ENCODE data around the gene TLR6. TPM values are rescaled to one million over a fixed set of nuclear protein-coding genes. Genes with fewer than 3 reads are reported as not detected.

The TLR6 gene
- total RNA-seq, 1 experiment from 2014 or later: not detected

- no peak overlapping the region for H3K27ac Mint-ChIP-seq (ENCODE audit: unreplicated experiment)
Measured at GRCh38 chr4:38783109-38783460, 73.5 kb downstream of the TLR6 start.

GRCh38 chr4:38782452-38783108, 74.0 kb downstream of the TLR6 start, which contains the start of gene TLR10:
TLR10 (minus strand) TSS chr4:38782990; CDS start chr4:38775590, 7,400 bp downstream.
- H3K4me1 ChIP-seq: peaks cover 7% of the 10 kb centered on the region
- Mint-ChIP-seq H3K4me1 (ENCODE audit: low read depth, unreplicated experiment) (peaks cover under 1% of the 10 kb centered on the region), H3K4me3 (ENCODE audit: unreplicated experiment) (no peak within 1 kb of the TSS), H3K9me3 (ENCODE audit: unreplicated experiment) (no peaks in the 10 kb centered on the region), H3K36me3 (ENCODE audit: insufficient read depth, unreplicated experiment) (no peaks in the 10 kb centered on the region), H3K27me3 (ENCODE audit: insufficient read depth, unreplicated experiment) (peaks cover 2% of the 10 kb centered on the region), H3K27ac (ENCODE audit: unreplicated experiment) (no peak within 1 kb of the TSS)
- POLR2A ChIA-PET: no interaction called here
- DNase-seq: peak in 1 of 2 experiments; percentile 59
- no peak within 1 kb of the TSS for H3K4me3 ChIP-seq (ENCODE audit: low read depth, low read length)
- no peaks in the 10 kb centered on the region for H3K9me3 ChIP-seq
- CTCF ChIA-PET: interaction anchor here (0.5 to 2.2 kb wide), 7 partner anchors 21 to 713 kb away, joined by 4 to 42 read pairs (median 6); no protein-coding TSS in a partner anchor
- no peaks in the 10 kb centered on the region for H3K36me3 ChIP-seq (ENCODE audit: control insufficient read depth, insufficient read depth, low read length)
- TF ChIP-seq CTCF (IDR thresholded peaks at IDR 0.05; ENCODE audit: insufficient read depth in 1 of 2, low read depth in 1 of 2, low read length in 1 of 2, severe bottlenecking in 1 of 2, unreplicated experiment in 1 of 2): peak; percentile 50 to 59
- intact Hi-C loops (cut with micrococcal nuclease; ENCODE audit: unreplicated experiment): loop anchor here (1.0 kb wide), 2 partner anchors 23 to 603 kb away; no protein-coding TSS in a partner anchor
- no TSS peak for BruUV-seq (replicated peaks)
- no peaks in the 10 kb centered on the region for H3K27me3 ChIP-seq (replicated peaks; ENCODE audit: control insufficient read depth, insufficient read depth, low read length)

More at GRCh38 chr4:38783109-38783460, 73.5 kb downstream of the TLR6 start:
- CTCF ChIA-PET: interaction anchor here (0.8 to 2.2 kb wide), 6 partner anchors 20 to 714 kb away, joined by 4 to 42 read pairs (median 6); no protein-coding TSS in a partner anchor
- intact Hi-C loops (cut with micrococcal nuclease; ENCODE audit: unreplicated experiment): loop anchor here (1.0 kb wide), 2 partner anchors 24 to 604 kb away; no protein-coding TSS in a partner anchor
- H3K36me3 ChIP-seq (ENCODE audit: control insufficient read depth, insufficient read depth, low read length): no peaks in the 10 kb centered on the region
- H3K9me3 ChIP-seq: no peaks in the 10 kb centered on the region
- peaks cover 7% of the 10 kb centered on the region for H3K4me1 ChIP-seq
- Mint-ChIP-seq H3K4me3 (ENCODE audit: unreplicated experiment) (no peak overlapping the region), H3K9me3 (ENCODE audit: unreplicated experiment) (no peaks in the 10 kb centered on the region), H3K27me3 (ENCODE audit: insufficient read depth, unreplicated experiment) (peaks cover 2% of the 10 kb centered on the region), H3K4me1 (ENCODE audit: low read depth, unreplicated experiment) (peaks cover 5% of the 10 kb centered on the region), H3K36me3 (ENCODE audit: insufficient read depth, unreplicated experiment) (no peaks in the 10 kb centered on the region)
- POLR2A ChIA-PET: no interaction called here
- DNase-seq: no peak
- H3K27me3 ChIP-seq (replicated peaks; ENCODE audit: control insufficient read depth, insufficient read depth, low read length): no peaks in the 10 kb centered on the region
- no peak overlapping the region for H3K4me3 ChIP-seq (ENCODE audit: low read depth, low read length)
- peak in 1 of 2 experiments; percentile 9 for TF ChIP-seq CTCF (IDR thresholded peaks at IDR 0.05; ENCODE audit: insufficient read depth in 1 of 2, low read depth in 1 of 2, low read length in 1 of 2, severe bottlenecking in 1 of 2, unreplicated experiment in 1 of 2)
- BruUV-seq (replicated peaks): no TSS peak

- intact Hi-C loops (cut with micrococcal nuclease; ENCODE audit: unreplicated experiment): no loop called here
Measured at GRCh38 chr4:38781854-38782261, 74.8 kb downstream of the TLR6 start.

More at GRCh38 chr4:38781854-38782261, 74.8 kb downstream of the TLR6 start:
- Histone ChIP-seq H3K9me3 (no peaks in the 10 kb centered on the region), H3K4me3 (ENCODE audit: low read depth, low read length) (no peak overlapping the region), H3K27me3 (replicated peaks; ENCODE audit: control insufficient read depth, insufficient read depth, low read length) (no peaks in the 10 kb centered on the region), H3K4me1 (peaks cover 7% of the 10 kb centered on the region), H3K36me3 (ENCODE audit: control insufficient read depth, insufficient read depth, low read length) (no peaks in the 10 kb centered on the region)
- no peaks in the 10 kb centered on the region for H3K36me3 Mint-ChIP-seq (ENCODE audit: insufficient read depth, unreplicated experiment)
- H3K9me3 Mint-ChIP-seq (ENCODE audit: unreplicated experiment): no peaks in the 10 kb centered on the region
- ChIA-PET CTCF (interaction anchor here (0.9 to 2.2 kb wide), 3 partner anchors 22 to 602 kb away, joined by 5 to 42 read pairs (median 5); no protein-coding TSS in a partner anchor), POLR2A (no interaction called here)
- no TSS peak for BruUV-seq (replicated peaks)
- no peak for DNase-seq
- H3K4me1 Mint-ChIP-seq (ENCODE audit: low read depth, unreplicated experiment): no peaks in the 10 kb centered on the region
- H3K27ac Mint-ChIP-seq (ENCODE audit: unreplicated experiment): no peak overlapping the region
- peaks cover 2% of the 10 kb centered on the region for H3K27me3 Mint-ChIP-seq (ENCODE audit: insufficient read depth, unreplicated experiment)
- H3K4me3 Mint-ChIP-seq (ENCODE audit: unreplicated experiment): no peak overlapping the region
- TF ChIP-seq CTCF (IDR thresholded peaks at IDR 0.05; ENCODE audit: insufficient read depth in 1 of 2, low read depth in 1 of 2, low read length in 1 of 2, severe bottlenecking in 1 of 2, unreplicated experiment in 1 of 2): no peak

Measured in Caco-2 (cell line).